Measurements from ENCODE around the gene FRMPD4.

FRMPD4 gene

GRCh38 chrX:12292996-12293765 is 154.9 kb downstream of the FRMPD4 start:
- H3K9me3 ChIP-seq = no peaks in the 10 kb centered on the region
- no peaks in the 10 kb centered on the region for H3K36me3 ChIP-seq
- intact Hi-C loops (cut with DNase I; ENCODE audit: low total_unique reads) = loop anchor here (5.0 kb wide), 1 partner anchor 1481 kb away; no protein-coding TSS in a partner anchor
- no peaks in the 10 kb centered on the region for H3K4me1 ChIP-seq
- no peak for TF ChIP-seq CTCF (IDR thresholded peaks at IDR 0.05)
- H3K27ac ChIP-seq = no peak overlapping the region
- H3K4me3 ChIP-seq = no peak overlapping the region
- no peaks in the 10 kb centered on the region for H3K27me3 ChIP-seq
- DNase-seq = no peak

GRCh38 chrX:12297353-12297752 is 159.1 kb downstream of the FRMPD4 start:
- H3K27ac ChIP-seq = no peak overlapping the region
- H3K4me3 ChIP-seq = no peak overlapping the region
- intact Hi-C loops (cut with DNase I; ENCODE audit: low total_unique reads) = no loop called here
- no peaks in the 10 kb centered on the region for H3K36me3 ChIP-seq
- no peaks in the 10 kb centered on the region for H3K27me3 ChIP-seq
- no peak for DNase-seq
- no peak for TF ChIP-seq CTCF (IDR thresholded peaks at IDR 0.05)
- H3K4me1 ChIP-seq = no peaks in the 10 kb centered on the region
- H3K9me3 ChIP-seq = no peaks in the 10 kb centered on the region

GRCh38 chrX:12301288-12301687 is 163.0 kb downstream of the FRMPD4 start:
- Histone ChIP-seq H3K36me3 (no peaks in the 10 kb centered on the region), H3K27me3 (no peaks in the 10 kb centered on the region), H3K4me3 (no peak overlapping the region), H3K4me1 (no peaks in the 10 kb centered on the region), H3K27ac (no peak overlapping the region), H3K9me3 (no peaks in the 10 kb centered on the region)
- intact Hi-C loops (cut with DNase I; ENCODE audit: low total_unique reads) = no loop called here
- no peak for TF ChIP-seq CTCF (IDR thresholded peaks at IDR 0.05)
- no peak for DNase-seq

GRCh38 chrX:12304261-12304660 is 166.0 kb downstream of the FRMPD4 start:
- DNase-seq = no peak
- no peaks in the 10 kb centered on the region for H3K9me3 ChIP-seq
- H3K36me3 ChIP-seq = no peaks in the 10 kb centered on the region
- H3K4me1 ChIP-seq = no peaks in the 10 kb centered on the region
- no peak overlapping the region for H3K4me3 ChIP-seq
- TF ChIP-seq CTCF (IDR thresholded peaks at IDR 0.05) = no peak
- H3K27me3 ChIP-seq = no peaks in the 10 kb centered on the region
- H3K27ac ChIP-seq = no peak overlapping the region
- intact Hi-C loops (cut with DNase I; ENCODE audit: low total_unique reads) = no loop called here

GRCh38 chrX:12307961-12308360 is 169.7 kb downstream of the FRMPD4 start:
- no peak for TF ChIP-seq CTCF (IDR thresholded peaks at IDR 0.05)
- no peaks in the 10 kb centered on the region for H3K9me3 ChIP-seq
- H3K4me1 ChIP-seq = no peaks in the 10 kb centered on the region
- no peak overlapping the region for H3K27ac ChIP-seq
- no peak overlapping the region for H3K4me3 ChIP-seq
- intact Hi-C loops (cut with DNase I; ENCODE audit: low total_unique reads) = no loop called here
- DNase-seq = no peak
- no peaks in the 10 kb centered on the region for H3K36me3 ChIP-seq
- no peaks in the 10 kb centered on the region for H3K27me3 ChIP-seq
